CD14-positive monocyte (primary cell): ENCODE results near the gene MSANTD3. TPM values are rescaled to one million over a fixed set of nuclear protein-coding genes. Genes with fewer than 3 reads are reported as not detected.

Experiments
- DNase-seq, 3 donors: peaks; one replicate each; pipeline ENCODE4 v3.0.0-alpha.2; 2011 to 2022
- H2AFZ ChIP-seq: 2 replicates; pipeline ENCODE4 v1.6.0; 2012; ENCODE audit warnings: mild to moderate bottlenecking, low read depth, low read length, inconsistent platforms; ENCODE audit not compliant: insufficient read depth, poor library complexity, severe bottlenecking
- H3K27ac ChIP-seq, 2 donors: 1 replicate in 1 of 2; 2 replicates in 1 of 2; pipeline ENCODE4 v1.5.1; 2012 to 2013; ENCODE audit warnings: low read length in 2 of 2, control low read depth in 1 of 2, inconsistent platforms in 1 of 2, low read depth in 1 of 2, mild to moderate bottlenecking in 1 of 2
- H3K27me3 ChIP-seq, 2 donors: one replicate each; pipeline versions ENCODE4 v1.6.0 to v1.6.1; 2011 to 2013; ENCODE audit warnings: low read length in 2 of 2; ENCODE audit not compliant: control insufficient read depth in 2 of 2, insufficient read depth in 2 of 2
- H3K36me3 ChIP-seq, 2 donors: replicated peaks in 1 of 2; 1 replicate in 1 of 2; 2 replicates in 1 of 2; pipeline versions ENCODE4 v1.5.1 to v1.6.1; 2012 to 2013; ENCODE audit warnings: low read length in 2 of 2, control low read depth in 1 of 2, inconsistent platforms in 1 of 2, mild to moderate bottlenecking in 1 of 2; ENCODE audit not compliant: insufficient read depth in 2 of 2, control insufficient read depth in 1 of 2
- H3K4me1 ChIP-seq, 2 donors: 1 replicate in 1 of 2; 2 replicates in 1 of 2; pipeline versions ENCODE4 v1.5.1 to v1.6.1; 2012 to 2013; ENCODE audit warnings: low read length in 2 of 2, control low read depth in 1 of 2, inconsistent platforms in 1 of 2, mild to moderate bottlenecking in 1 of 2, moderate library complexity in 1 of 2; ENCODE audit not compliant: insufficient read depth in 2 of 2, control insufficient read depth in 1 of 2
- H3K4me2 ChIP-seq: replicated peaks from 2 replicates; pipeline ENCODE3; 2012; ENCODE audit warnings: low read length, moderate library complexity, mild to moderate bottlenecking; ENCODE audit not compliant: poor library complexity, severe bottlenecking; ENCODE audit errors: extremely low read depth
- H3K4me3 ChIP-seq, 3 experiments: fragments of 200-600 bp in 1 of 3; sonication (generic) in 1 of 3; replicated peaks in 1 of 3; 1 replicate in 2 of 3; 2 replicates in 1 of 3; pipeline ENCODE4 v1.5.1; 2011 to 2013; ENCODE audit warnings: low read length in 3 of 3, mild to moderate bottlenecking in 3 of 3, control low read depth in 2 of 3, low read depth in 2 of 3, inconsistent platforms in 1 of 3, moderate library complexity in 1 of 3
- H3K79me2 ChIP-seq: 2 replicates; pipeline ENCODE4 v1.6.0; 2012; ENCODE audit warnings: mild to moderate bottlenecking, control low read depth, inconsistent platforms, low read length, moderate library complexity; ENCODE audit not compliant: insufficient read depth
- H3K9ac ChIP-seq: 2 replicates; pipeline ENCODE4 v1.6.0; 2017; ENCODE audit warnings: low read length, mild to moderate bottlenecking; ENCODE audit not compliant: insufficient read depth, poor library complexity, severe bottlenecking
- H3K9me3 ChIP-seq, 2 donors: replicated peaks in 1 of 2; 1 replicate in 1 of 2; 2 replicates in 1 of 2; pipeline versions ENCODE4 v1.5.1 to v1.6.1; 2012 to 2013; ENCODE audit warnings: low read length in 2 of 2, control low read depth in 1 of 2; ENCODE audit not compliant: control insufficient read depth in 1 of 2, insufficient read depth in 1 of 2
- H4K20me1 ChIP-seq: 2 replicates; pipeline ENCODE4 v1.6.0; 2012; ENCODE audit warnings: mild to moderate bottlenecking, low read length, control low read depth, moderate library complexity; ENCODE audit not compliant: insufficient read depth
- H3K27ac Mint-ChIP-seq, 7 donors: one replicate each; pipeline ENCODE4 v1.8.0; 2020; ENCODE audit warnings: mild to moderate bottlenecking in 7 of 7, mixed read lengths in 7 of 7, moderate library complexity in 6 of 7, inconsistent platforms in 2 of 7
- H3K27me3 Mint-ChIP-seq, 3 donors: one replicate each; pipeline ENCODE4 v1.8.0; 2021 to 2022; ENCODE audit warnings: low read depth in 3 of 3, mild to moderate bottlenecking in 3 of 3, mixed read lengths in 3 of 3, moderate library complexity in 3 of 3, inconsistent platforms in 1 of 3
- H3K36me3 Mint-ChIP-seq, 2 donors: one replicate each; pipeline ENCODE4 v1.8.0; 2020; ENCODE audit warnings: mixed read lengths in 2 of 2, inconsistent platforms in 1 of 2, mild to moderate bottlenecking in 1 of 2
- H3K4me1 Mint-ChIP-seq: one replicate; pipeline ENCODE4 v1.8.0; 2020; ENCODE audit warnings: mild to moderate bottlenecking, mixed read lengths
- H3K4me3 Mint-ChIP-seq, 2 donors: one replicate each; pipeline ENCODE4 v1.8.0; 2020; ENCODE audit warnings: mild to moderate bottlenecking in 2 of 2, mixed read lengths in 2 of 2, moderate library complexity in 1 of 2
- H3K9me3 Mint-ChIP-seq, 7 donors: one replicate each; pipeline ENCODE4 v1.8.0; 2020 to 2022; ENCODE audit warnings: mixed read lengths in 7 of 7, mild to moderate bottlenecking in 6 of 7, moderate library complexity in 6 of 7, inconsistent platforms in 2 of 7
- WGBS: methylation state at CpG from one replicate; pipeline ENCODE4 v1.1.5; 2013; ENCODE audit warnings: missing lambda C conversion rate; ENCODE audit not compliant: insufficient coverage; 5-methylcytosine and 5-hydroxymethylcytosine counted together
- intact Hi-C, 2 donors: fragments of 100-400 bp; cut with micrococcal nuclease; formaldehyde crosslinking; loops; one replicate each; pipeline versions ENCODE4 v1.15.0 to v1.15.1; 2023
- polyA plus RNA-seq, 3 donors: library from polyadenylated mRNA; depleted of rRNA in 1 of 3; unstranded in 2 of 3; stranded (reverse) in 1 of 3; fragments of 300-500 nt in 2 of 3; fragments of >200 nt in 1 of 3; fragmentation: Illumina TruSeq in 2 of 3; gene quantifications; 1 replicate in 2 of 3; 2 replicates in 1 of 3; pipeline ENCODE4 v1.2.3, GENCODE V29; 2012 to 2021
- TF ChIP-seq, protein P1 (sequence below): fragments of 200-600 bp; IDR thresholded peaks from one replicate; pipeline ENCODE4 v1.8.0; 2022; ENCODE audit warnings: antibody characterized with exemption, mild to moderate bottlenecking

Gene MSANTD3
- polyA plus RNA-seq, 3 donors = 0.82 to 1.7 (median 1.1) TPM

- H3K36me3 Mint-ChIP-seq = peaks cover 0 to 7% of the 10 kb centered on the region in 2 donors
Observed at GRCh38 chr9:100472268-100472667, 45.3 kb downstream of the MSANTD3 start.

GRCh38 chr9:100472788-100473275, 45.9 kb downstream of the MSANTD3 start, which contains the start of gene TMEFF1:
TSS of gene TMEFF1 (plus strand) at chr9:100473149. CDS start at chr9:100473545, 396 bp downstream.
- Histone ChIP-seq H3K9ac (no peak within 1 kb of the TSS), H3K9me3 (no peaks in the 10 kb centered on the region), H3K27me3 (peaks cover 22 to 54% of the 10 kb centered on the region in 2 donors), H3K36me3 (no peaks in the 10 kb centered on the region), H3K27ac (no peak within 1 kb of the TSS), H3K79me2 (no peaks in the 10 kb centered on the region), H3K4me3 (peak within 1 kb of the TSS in 2 of 3 experiments; percentile 0 to 64), H2AFZ (peak within 1 kb of the TSS; percentile 29), H3K4me1 (peaks cover 9 to 17% of the 10 kb centered on the region in 2 donors), H3K4me2 (peak within 1 kb of the TSS; percentile 78), H4K20me1 (no peaks in the 10 kb centered on the region)
- no peak for DNase-seq
- intact Hi-C loops = no loop called here
- WGBS = under 1% methylated on average over 54 of the region's 54 CpGs
- H3K36me3 Mint-ChIP-seq = peaks cover 0 to 7% of the 10 kb centered on the region in 2 donors
- TF ChIP-seq, protein P1, sequence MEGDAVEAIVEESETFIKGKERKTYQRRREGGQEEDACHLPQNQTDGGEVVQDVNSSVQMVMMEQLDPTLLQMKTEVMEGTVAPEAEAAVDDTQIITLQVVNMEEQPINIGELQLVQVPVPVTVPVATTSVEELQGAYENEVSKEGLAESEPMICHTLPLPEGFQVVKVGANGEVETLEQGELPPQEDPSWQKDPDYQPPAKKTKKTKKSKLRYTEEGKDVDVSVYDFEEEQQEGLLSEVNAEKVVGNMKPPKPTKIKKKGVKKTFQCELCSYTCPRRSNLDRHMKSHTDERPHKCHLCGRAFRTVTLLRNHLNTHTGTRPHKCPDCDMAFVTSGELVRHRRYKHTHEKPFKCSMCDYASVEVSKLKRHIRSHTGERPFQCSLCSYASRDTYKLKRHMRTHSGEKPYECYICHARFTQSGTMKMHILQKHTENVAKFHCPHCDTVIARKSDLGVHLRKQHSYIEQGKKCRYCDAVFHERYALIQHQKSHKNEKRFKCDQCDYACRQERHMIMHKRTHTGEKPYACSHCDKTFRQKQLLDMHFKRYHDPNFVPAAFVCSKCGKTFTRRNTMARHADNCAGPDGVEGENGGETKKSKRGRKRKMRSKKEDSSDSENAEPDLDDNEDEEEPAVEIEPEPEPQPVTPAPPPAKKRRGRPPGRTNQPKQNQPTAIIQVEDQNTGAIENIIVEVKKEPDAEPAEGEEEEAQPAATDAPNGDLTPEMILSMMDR = no peak
- peak within 1 kb of the TSS; percentile 64 to 75 for H3K4me3 Mint-ChIP-seq
- no peak within 1 kb of the TSS for H3K27ac Mint-ChIP-seq
- peaks cover 35 to 54% (median 43%) of the 10 kb centered on the region in 3 donors for H3K27me3 Mint-ChIP-seq
- H3K4me1 Mint-ChIP-seq = peaks cover 15% of the 10 kb centered on the region
- peaks cover 0 to 4% (median 2%) of the 10 kb centered on the region in 7 donors for H3K9me3 Mint-ChIP-seq

More at GRCh38 chr9:100472268-100472667, 45.3 kb downstream of the MSANTD3 start:
- no peak overlapping the region for H3K27ac Mint-ChIP-seq
- peak overlapping the region; percentile 57 to 73 for H3K4me3 Mint-ChIP-seq
- no peak overlapping the region for H3K27ac ChIP-seq
- intact Hi-C loops = no loop called here
- H3K4me2 ChIP-seq = peak overlapping the region; percentile 78
- H3K9me3 ChIP-seq = no peaks in the 10 kb centered on the region
- peaks cover 22 to 54% of the 10 kb centered on the region in 2 donors for H3K27me3 ChIP-seq
- H3K4me3 ChIP-seq = peak overlapping the region in 1 of 3 experiments; percentile 38
- H3K4me1 ChIP-seq = peaks cover 9 to 17% of the 10 kb centered on the region in 2 donors
- WGBS = no CpG with 5 or more reads among the region's 3 CpGs
- no peaks in the 10 kb centered on the region for H3K36me3 ChIP-seq
- H2AFZ ChIP-seq = no peak overlapping the region
- TF ChIP-seq, protein P1 = no peak
- no peak overlapping the region for H3K9ac ChIP-seq
- no peaks in the 10 kb centered on the region for H3K79me2 ChIP-seq
- peaks cover 15% of the 10 kb centered on the region for H3K4me1 Mint-ChIP-seq
- no peaks in the 10 kb centered on the region for H4K20me1 ChIP-seq
- peaks cover 0 to 4% (median 2%) of the 10 kb centered on the region in 7 donors for H3K9me3 Mint-ChIP-seq
- no peak for DNase-seq
- H3K27me3 Mint-ChIP-seq = peaks cover 35 to 54% (median 43%) of the 10 kb centered on the region in 3 donors
